ENCODE results near the gene HPGD.

The HPGD gene

DNA sequence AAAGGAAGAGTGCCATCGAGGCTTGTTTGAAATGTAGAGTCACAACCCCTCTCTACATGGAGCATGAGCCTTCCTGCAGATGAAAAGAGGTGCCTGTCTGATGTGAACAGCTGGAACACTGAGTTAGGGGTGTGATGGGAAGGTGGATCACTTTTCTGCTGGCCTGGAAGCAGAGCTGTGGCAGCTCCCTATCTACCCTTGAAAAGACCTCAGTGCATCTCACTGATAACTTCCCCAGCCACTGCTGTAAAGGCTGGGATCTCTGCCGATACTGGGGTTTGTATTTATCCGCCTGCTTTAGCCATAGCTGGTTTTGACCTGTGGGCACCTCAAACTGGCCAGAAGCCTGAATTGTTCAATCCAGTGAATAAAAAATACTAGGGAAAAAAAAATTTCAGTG lies 46.8 kb downstream of the HPGD start:
- Histone ChIP-seq H3K9me3 (ENCODE audit: control insufficient read depth, insufficient read depth, low read length) (no peaks in the 10 kb centered on the region), H3K9ac (ENCODE audit: low read depth, low read length) (no peak overlapping the region), H3K36me3 (ENCODE audit: insufficient read depth, low read length) (no peaks in the 10 kb centered on the region), H3K4me1 (ENCODE audit: insufficient read depth, low read length) (no peaks in the 10 kb centered on the region)

- no peak overlapping the region for H3K9ac ChIP-seq (ENCODE audit: low read depth, low read length)
- H3K9me3 ChIP-seq (ENCODE audit: control insufficient read depth, insufficient read depth, low read length): no peaks in the 10 kb centered on the region
- H3K36me3 ChIP-seq (ENCODE audit: insufficient read depth, low read length): no peaks in the 10 kb centered on the region
- no peaks in the 10 kb centered on the region for H3K4me1 ChIP-seq (ENCODE audit: insufficient read depth, low read length)
These were observed 47.7 kb downstream of the HPGD start for GRCh38 chr4:174474457-174475075.

- H3K36me3 ChIP-seq (ENCODE audit: insufficient read depth, low read length): no peaks in the 10 kb centered on the region; the same call in 1 of the 2 replicates
- H3K4me1 ChIP-seq (ENCODE audit: insufficient read depth, low read length): no peaks in the 10 kb centered on the region
- no peak overlapping the region for H3K9ac ChIP-seq (ENCODE audit: low read depth, low read length)
These were observed 55.2 kb downstream of the HPGD start for GRCh38 chr4:174467107-174467506.

DNA sequence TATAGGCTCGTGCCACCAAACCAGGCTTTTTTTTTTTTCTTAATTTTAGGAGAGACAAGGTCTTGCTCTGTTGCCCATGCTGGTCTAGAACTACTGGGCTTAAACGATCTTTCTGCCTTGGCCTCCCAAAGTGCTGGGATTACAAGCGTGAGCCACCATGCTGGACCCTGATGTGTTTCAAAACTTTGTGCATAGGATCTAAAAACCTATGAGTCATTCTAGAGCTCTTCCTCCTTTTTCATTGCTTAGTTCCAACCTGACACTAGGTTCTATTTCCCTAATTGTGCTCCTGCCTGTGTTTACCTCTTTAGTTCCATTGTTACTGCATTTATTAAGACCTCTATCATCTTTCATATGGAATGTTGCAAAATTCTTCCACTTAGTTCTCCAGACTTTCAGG lies 57.3 kb downstream of the HPGD start:
- peaks cover 7% of the 10 kb centered on the region for H3K9me3 ChIP-seq (ENCODE audit: control insufficient read depth, insufficient read depth, low read length)
- no peaks in the 10 kb centered on the region for H3K4me1 ChIP-seq (ENCODE audit: insufficient read depth, low read length)
- no peak overlapping the region for H3K9ac ChIP-seq (ENCODE audit: low read depth, low read length)
- H3K36me3 ChIP-seq (ENCODE audit: insufficient read depth, low read length): no peaks in the 10 kb centered on the region; the same call in 1 of the 2 replicates

More at GRCh38 chr4:174467107-174467506, 55.2 kb downstream of the HPGD start:
- peaks cover 7% of the 10 kb centered on the region for H3K9me3 ChIP-seq (ENCODE audit: control insufficient read depth, insufficient read depth, low read length)

DNA sequence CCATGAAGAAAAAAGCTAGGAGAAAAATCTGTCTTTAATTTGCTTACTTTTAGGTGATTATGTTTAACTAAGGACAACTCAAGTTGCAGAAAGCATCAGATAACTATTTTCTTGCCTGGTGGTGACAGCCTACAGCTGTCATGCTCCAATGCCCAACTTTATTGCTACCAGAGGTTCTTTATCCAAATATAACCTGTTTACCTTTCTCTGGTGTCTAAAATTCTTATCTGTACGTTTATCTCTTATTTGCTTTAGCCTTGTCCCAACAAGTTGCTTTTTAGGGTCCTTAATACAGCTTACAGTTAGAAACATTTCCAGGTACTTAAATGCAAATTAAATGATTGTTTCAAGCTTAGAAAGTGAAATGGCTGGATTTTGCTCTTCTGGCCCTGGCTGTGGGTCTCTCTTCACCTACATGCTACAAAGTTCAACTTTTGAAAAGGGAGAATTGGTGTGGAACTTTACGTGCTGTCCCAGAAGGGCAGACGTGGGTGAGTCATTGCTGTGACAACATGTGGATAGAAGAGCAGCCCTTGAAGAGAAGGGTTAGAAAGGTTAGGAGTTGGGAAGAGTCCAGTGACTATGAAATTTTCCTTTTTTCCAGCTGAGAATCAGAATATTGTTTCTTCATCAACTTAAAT lies 60.7 kb downstream of the HPGD start:
- Histone ChIP-seq H3K9me3 (ENCODE audit: control insufficient read depth, insufficient read depth, low read length) (peaks cover 7% of the 10 kb centered on the region), H3K9ac (ENCODE audit: low read depth, low read length) (no peak overlapping the region), H3K36me3 (ENCODE audit: insufficient read depth, low read length) (no peaks in the 10 kb centered on the region; the same call in 1 of the 2 replicates), H3K4me1 (ENCODE audit: insufficient read depth, low read length) (no peaks in the 10 kb centered on the region)

- H3K9me3 ChIP-seq (ENCODE audit: control insufficient read depth, insufficient read depth, low read length): peaks cover 7% of the 10 kb centered on the region
- H3K36me3 ChIP-seq (ENCODE audit: insufficient read depth, low read length): no peaks in the 10 kb centered on the region; the same call in 1 of the 2 replicates
- H3K4me1 ChIP-seq (ENCODE audit: insufficient read depth, low read length): no peaks in the 10 kb centered on the region
- no peak overlapping the region for H3K9ac ChIP-seq (ENCODE audit: low read depth, low read length)
These were observed 61.6 kb downstream of the HPGD start for GRCh38 chr4:174460684-174461083.

GRCh38 chr4:174457468-174457867 lies 64.8 kb downstream of the HPGD start:
- H3K36me3 ChIP-seq (ENCODE audit: insufficient read depth, low read length): no peaks in the 10 kb centered on the region; the same call in 1 of the 2 replicates
- H3K9me3 ChIP-seq (ENCODE audit: control insufficient read depth, insufficient read depth, low read length): no peaks in the 10 kb centered on the region
- no peak overlapping the region for H3K9ac ChIP-seq (ENCODE audit: low read depth, low read length)
- peaks cover 5% of the 10 kb centered on the region; the same call in 1 of the 2 replicates for H3K4me1 ChIP-seq (ENCODE audit: insufficient read depth, low read length)

GRCh38 chr4:174454815-174455473 lies 67.3 kb downstream of the HPGD start:
- H3K4me1 ChIP-seq (ENCODE audit: insufficient read depth, low read length): peaks cover 17% of the 10 kb centered on the region; the same call in 1 of the 2 replicates
- H3K36me3 ChIP-seq (ENCODE audit: insufficient read depth, low read length): no peaks in the 10 kb centered on the region
- no peaks in the 10 kb centered on the region for H3K9me3 ChIP-seq (ENCODE audit: control insufficient read depth, insufficient read depth, low read length)
- H3K9ac ChIP-seq (ENCODE audit: low read depth, low read length): no peak overlapping the region

DNA sequence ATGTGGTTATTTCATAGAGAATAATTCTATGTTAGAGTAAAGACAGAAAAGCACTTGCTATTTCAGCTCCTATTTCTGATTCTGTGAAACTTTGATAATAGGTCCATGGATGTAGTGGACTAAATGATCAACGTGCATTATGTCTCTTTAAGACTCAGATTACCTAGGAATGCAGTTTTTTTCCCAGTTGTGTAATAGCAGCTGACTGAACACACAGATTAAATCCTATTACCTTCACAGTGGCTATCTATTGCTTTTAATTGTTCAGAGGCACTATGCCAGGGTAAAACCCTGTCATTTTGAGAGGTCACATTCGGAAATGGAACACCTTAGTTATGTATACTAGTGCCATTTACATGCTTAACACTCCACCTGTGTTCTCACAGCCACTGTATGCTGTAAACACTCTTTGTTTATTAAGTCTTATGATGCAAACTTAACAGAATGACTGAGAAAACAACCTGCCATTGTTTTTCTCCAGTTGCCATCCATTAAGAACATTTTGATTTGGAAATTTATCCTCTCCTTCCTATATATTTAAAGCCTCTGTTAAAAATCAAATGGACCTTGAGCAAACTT lies 70.5 kb downstream of the HPGD start:
- Histone ChIP-seq H3K9ac (ENCODE audit: low read depth, low read length) (no peak overlapping the region), H3K9me3 (ENCODE audit: control insufficient read depth, insufficient read depth, low read length) (no peaks in the 10 kb centered on the region), H3K4me1 (ENCODE audit: insufficient read depth, low read length) (peaks cover 17% of the 10 kb centered on the region; the same call in 1 of the 2 replicates), H3K36me3 (ENCODE audit: insufficient read depth, low read length) (no peaks in the 10 kb centered on the region)

DNA sequence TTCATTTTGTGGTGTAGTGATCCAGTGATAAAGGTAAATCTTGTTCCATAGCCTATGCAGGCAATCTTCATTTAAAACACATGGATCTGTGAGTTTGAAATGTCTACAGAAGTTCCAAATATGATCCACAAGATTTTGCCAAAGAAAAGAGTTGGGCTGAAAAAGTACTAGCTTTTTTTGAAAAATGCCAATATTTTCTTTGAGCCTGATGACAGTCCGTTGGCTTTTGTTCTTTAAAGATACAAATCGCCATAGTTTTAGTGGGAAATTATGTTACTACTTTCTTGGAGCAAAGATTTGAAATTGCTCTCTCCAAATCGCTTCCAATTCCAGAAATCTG lies 71.5 kb downstream of the HPGD start:
- H3K9ac ChIP-seq (ENCODE audit: low read depth, low read length): no peak overlapping the region
- peaks cover 17% of the 10 kb centered on the region; the same call in 1 of the 2 replicates for H3K4me1 ChIP-seq (ENCODE audit: insufficient read depth, low read length)
- no peaks in the 10 kb centered on the region for H3K9me3 ChIP-seq (ENCODE audit: control insufficient read depth, insufficient read depth, low read length)
- no peaks in the 10 kb centered on the region for H3K36me3 ChIP-seq (ENCODE audit: insufficient read depth, low read length)

GRCh38 chr4:174449944-174450785 lies 72.1 kb downstream of the HPGD start:
- H3K4me1 ChIP-seq (ENCODE audit: insufficient read depth, low read length): peaks cover 17% of the 10 kb centered on the region; the same call in 1 of the 2 replicates
- no peaks in the 10 kb centered on the region for H3K36me3 ChIP-seq (ENCODE audit: insufficient read depth, low read length)
- H3K9ac ChIP-seq (ENCODE audit: low read depth, low read length): no peak overlapping the region
- no peaks in the 10 kb centered on the region for H3K9me3 ChIP-seq (ENCODE audit: control insufficient read depth, insufficient read depth, low read length)

- Histone ChIP-seq H3K36me3 (ENCODE audit: insufficient read depth, low read length) (no peaks in the 10 kb centered on the region), H3K9me3 (ENCODE audit: control insufficient read depth, insufficient read depth, low read length) (no peaks in the 10 kb centered on the region), H3K9ac (ENCODE audit: low read depth, low read length) (no peak overlapping the region), H3K4me1 (ENCODE audit: insufficient read depth, low read length) (peaks cover 17% of the 10 kb centered on the region; the same call in 1 of the 2 replicates)
These were observed 73.1 kb downstream of the HPGD start for GRCh38 chr4:174449152-174449551.

DNA sequence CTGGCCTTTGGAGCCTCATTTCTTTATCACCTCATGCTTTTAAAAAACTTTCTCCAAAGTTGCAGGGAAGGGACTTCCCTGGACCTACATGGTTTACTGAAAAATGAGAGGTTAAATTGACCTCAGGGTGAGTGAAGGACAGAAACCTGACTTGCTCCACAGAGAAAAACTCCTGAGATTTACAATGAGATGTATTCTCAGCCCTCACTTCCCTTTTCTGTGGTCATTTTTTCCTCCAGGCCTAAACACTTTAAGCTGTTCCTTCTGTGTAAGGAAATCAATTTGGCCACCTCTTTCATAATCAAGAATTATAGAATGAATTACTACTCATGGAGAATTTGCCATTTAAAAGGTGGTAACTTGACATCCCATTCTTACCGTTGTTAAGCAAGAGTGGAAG lies 77.9 kb downstream of the HPGD start:
- Histone ChIP-seq H3K36me3 (ENCODE audit: insufficient read depth, low read length) (no peaks in the 10 kb centered on the region), H3K9ac (ENCODE audit: low read depth, low read length) (no peak overlapping the region), H3K4me1 (ENCODE audit: insufficient read depth, low read length) (no peaks in the 10 kb centered on the region), H3K9me3 (ENCODE audit: control insufficient read depth, insufficient read depth, low read length) (no peaks in the 10 kb centered on the region)

All from ES-I3 (cell line).